ENCODE data around the gene RUVBL1.

- no peak for TF ChIP-seq POLR2AphosphoS5 (IDR thresholded peaks at IDR 0.05)
- no peak for TF ChIP-seq CTCF (IDR thresholded peaks at IDR 0.05)
- no peak for TF ChIP-seq POLR2A (IDR thresholded peaks at IDR 0.05)
- TF ChIP-seq EP300 (IDR thresholded peaks at IDR 0.05), result no peak
Measured at GRCh38 chr3:128149650-128150049, 26.0 kb upstream of the RUVBL1 start.
